Hematopoietic multipotent progenitor cell (in vitro differentiated cells): ENCODE measurements around the gene SLC49A4. TPM values are rescaled to one million over a fixed set of nuclear protein-coding genes. Genes with fewer than 3 reads are reported as not detected.
A peak's percentile ranks its signal among the peaks of the same experiment; 100 is the strongest.

ENCODE experiments used
- DNase-seq, 3 donors: peaks; one replicate each; pipeline ENCODE4 v3.0.0-alpha.2; 2011 to 2015; ENCODE audit warnings: low read depth in 2 of 3, low spot score in 2 of 3
- total RNA-seq: library from RNA; depleted of rRNA; stranded (reverse); fragments of >200 nt; gene quantifications from one replicate; pipeline ENCODE4 v1.2.3, GENCODE V29; 2012

SLC49A4 gene
- total RNA-seq, 1 donor = 7.0 TPM

DNA sequence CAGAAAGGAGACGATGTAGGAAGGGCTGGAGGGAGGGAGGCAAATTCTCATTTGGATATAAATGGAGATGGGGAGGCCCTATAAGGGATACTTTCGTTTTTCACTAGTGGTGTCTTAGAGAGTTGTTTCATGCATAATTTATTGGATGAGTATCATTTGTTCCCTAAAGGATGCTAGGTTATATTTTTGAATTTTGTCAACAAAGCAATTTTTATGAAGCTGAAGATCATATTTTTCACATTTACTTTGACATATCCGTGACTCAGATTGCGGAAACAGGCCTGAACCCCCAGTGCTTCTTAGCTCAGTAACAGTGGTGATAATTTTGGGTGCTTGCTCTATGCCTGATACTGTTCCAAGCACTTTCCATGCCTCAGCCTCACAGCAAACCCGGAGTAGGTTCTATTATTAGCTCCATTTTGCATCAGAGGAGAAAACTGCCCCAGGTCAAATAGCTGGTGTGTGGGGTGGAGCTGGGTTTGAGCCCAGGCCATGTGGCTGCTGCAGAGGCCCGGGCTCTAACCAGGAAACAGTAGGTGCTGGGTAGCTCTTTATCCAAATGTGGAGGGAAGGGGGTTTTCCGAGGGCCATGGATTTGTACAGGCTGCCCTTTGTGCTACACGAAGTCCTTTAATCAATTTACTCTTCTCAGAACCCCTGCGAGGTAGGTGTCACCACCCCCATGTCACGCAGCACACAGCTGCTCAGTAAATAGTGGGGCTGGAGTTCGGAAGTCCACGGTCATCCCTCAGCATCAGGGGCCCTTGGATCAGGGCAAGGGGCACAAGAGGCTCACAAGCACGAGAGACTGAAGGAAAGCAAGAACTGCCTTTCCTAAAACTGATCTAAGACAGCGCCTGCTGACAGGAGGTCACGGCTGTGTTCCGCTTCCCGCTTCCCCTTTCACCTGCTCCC is 99.1 kb downstream of the SLC49A4 start:
- no peak for DNase-seq

DNA sequence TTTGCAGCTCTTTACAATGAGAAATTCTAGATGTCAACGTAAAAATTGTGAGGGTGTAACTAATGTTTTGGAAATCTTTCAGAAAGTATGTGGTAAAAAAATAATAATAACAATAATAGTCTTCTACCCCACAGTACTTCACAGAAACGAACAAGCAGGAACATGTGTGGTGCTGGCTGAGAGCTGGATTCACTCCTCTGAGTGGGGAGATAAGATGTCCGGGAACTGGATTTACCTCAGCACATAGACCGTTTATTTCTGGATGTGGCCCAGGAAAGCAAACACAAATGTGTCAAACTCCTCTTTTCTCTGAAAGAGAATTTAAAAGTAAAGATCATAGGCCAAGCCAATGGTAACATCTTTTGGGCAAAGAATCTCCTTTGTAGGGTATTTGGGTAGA is 103.4 kb downstream of the SLC49A4 start:
- DNase-seq = no peak

DNA sequence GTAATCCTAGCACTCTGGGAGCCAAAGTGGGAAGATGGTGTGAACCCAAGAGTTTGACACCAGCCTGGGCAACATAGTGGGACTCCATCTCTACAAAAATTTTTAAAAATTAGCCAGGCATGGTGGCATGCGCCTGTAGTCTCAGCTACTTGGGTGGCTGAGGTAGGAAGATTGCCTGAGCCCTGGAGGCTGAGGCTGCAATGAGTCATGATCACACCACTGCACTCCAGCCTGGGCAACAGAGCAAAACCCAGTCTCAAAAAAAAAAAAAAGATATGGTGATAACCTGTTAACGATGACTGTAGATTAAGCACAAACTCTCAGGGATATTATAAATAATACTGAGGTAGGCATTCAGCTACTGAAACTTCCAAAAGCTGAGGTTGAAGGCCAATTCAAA is 107.5 kb downstream of the SLC49A4 start:
- DNase-seq = no peak

DNA sequence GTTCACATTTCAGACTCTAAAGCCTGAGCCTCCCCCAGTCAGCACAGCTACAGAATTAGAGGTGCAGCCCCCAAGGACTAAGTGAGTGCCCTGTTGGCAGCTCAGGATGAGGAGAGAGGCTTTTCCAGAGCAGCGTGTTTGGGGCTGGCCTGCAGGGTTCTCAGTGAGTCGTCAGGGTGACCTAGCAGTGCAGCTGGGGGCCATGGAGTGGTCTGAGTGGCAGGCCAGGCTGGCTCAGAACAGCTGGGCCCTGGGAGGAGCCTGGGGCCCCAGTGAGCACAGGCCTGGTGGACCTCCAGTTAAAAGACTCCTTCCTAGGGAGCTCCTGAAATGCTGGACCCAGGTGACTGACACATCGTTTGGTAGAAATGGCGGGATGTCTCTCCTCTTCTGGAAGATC is 108.3 kb downstream of the SLC49A4 start:
- DNase-seq = no peak

DNA sequence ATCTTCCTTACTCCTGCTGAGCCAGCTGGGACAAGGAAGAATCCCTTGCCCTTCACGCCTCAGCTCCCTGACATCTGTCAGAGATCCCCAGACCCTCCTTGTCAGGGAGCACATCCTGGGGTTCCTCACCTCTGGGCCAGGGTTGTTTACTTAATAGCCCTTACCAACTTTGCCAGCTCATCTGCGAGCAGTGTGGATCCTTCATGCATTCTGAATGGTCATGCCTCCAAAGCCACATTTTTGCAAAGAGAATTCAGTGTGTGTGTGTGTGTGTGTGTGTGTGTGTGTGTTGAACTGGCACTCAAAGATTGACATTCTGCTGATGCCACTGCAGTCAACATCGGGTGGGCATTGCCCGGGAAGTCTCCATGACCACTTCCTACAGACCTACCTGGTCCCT is 112.6 kb downstream of the SLC49A4 start:
- no peak for DNase-seq

DNA sequence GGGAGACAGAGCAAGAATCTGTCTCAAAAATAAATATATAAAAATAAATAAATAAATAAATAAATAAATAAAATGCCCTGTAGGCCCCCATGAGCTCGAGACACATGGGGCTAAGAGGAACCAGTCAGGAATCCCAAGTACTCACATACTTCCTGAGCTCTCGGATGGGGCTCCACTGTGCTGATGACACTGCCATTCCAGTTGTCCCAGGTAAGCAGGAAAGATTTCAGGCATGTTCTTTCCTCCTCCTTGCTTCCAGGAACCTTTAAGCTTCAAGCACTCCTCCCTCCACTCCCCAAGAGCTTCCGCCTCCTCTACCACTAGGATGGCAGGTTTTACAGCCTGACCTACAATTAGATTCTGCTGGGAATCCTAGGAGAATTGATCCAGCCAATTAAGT is 113.4 kb downstream of the SLC49A4 start:
- no peak for DNase-seq

DNA sequence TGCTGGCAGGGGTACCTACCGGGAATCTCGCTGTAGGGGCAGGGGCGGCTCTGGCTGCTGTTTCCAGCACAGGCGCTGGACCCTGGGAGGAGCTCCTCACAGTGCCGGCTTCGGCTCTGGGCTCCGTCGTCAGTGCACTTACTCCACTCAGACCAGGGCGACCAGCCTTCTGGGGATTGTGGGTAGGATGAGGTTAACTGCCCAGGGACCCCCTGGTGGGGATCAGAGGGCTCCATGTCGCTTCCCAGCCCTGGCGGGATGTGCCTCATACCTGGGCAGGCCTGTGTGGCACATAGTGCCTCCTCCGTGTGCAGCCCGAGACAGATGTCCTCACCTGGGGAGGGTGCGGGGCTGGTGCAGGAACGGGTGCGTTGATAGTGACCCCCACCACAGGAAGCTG is 117.0 kb downstream of the SLC49A4 start:
- no peak for DNase-seq

DNA sequence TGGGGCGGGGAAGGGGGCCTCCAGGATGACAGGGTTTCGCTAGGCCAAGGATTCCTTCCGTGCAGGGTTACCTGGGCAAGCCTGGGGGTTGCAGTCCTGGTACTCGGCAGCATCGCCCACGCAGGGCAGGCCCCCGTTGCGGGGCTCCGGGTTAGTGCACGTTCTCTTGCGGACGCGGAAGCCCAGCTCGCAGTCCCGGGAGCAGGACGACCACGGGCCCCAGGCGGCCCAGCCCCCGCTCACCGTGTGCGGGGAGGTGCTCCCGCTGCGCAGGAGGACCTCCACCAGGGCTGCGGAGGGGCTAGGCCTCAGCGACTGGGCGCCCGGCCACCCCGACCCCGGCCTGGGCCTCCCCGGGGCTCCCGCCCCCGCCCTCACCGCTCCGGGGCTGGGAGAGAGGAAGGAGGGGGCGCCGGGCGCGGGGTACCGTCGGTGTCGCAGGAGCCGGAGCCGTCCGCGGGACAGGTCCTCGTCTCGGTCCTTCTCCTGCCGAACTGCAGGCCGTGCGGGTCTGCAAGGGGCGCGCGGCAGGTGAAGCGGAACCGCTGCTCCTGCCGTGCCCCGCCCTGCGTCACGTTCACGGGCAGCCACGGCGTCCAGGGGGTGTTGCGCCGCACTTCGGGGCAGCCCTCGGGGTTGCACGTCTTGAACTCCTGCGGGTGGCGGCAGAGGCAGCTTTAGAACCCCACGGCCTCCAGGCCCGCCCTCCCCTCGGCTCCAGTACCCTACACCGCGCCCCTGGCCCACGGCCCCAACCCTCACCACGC is 118.1 kb downstream of the SLC49A4 start:
- DNase-seq = no peak

DNA sequence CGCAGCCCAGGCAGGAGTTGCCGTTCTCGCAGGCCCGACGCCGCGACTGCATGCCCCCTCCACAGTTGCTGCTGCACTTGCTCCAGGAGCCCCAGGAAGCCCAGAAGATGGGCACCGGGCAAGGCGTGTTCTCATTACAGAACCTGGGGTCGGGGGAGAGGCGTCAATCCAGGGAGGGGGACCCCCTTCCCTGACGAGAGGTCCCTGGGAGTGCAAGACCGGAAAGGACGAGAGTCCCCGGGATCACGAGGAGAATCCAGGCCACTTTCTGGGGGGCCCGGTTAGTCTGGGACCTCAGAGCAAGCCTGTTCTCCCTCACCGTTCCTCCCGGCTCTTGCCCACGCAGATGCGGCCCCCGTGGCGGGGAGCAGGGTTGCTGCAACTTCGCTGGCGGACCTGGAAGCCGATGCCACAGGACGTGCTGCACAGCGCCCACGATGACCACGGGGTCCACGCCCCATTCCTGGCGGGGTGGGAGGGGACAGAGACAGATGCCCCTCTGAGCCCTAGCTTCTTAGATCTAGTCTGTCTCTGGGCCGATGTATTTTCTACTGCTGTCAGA is 118.8 kb downstream of the SLC49A4 start:
- DNase-seq = no peak

DNA sequence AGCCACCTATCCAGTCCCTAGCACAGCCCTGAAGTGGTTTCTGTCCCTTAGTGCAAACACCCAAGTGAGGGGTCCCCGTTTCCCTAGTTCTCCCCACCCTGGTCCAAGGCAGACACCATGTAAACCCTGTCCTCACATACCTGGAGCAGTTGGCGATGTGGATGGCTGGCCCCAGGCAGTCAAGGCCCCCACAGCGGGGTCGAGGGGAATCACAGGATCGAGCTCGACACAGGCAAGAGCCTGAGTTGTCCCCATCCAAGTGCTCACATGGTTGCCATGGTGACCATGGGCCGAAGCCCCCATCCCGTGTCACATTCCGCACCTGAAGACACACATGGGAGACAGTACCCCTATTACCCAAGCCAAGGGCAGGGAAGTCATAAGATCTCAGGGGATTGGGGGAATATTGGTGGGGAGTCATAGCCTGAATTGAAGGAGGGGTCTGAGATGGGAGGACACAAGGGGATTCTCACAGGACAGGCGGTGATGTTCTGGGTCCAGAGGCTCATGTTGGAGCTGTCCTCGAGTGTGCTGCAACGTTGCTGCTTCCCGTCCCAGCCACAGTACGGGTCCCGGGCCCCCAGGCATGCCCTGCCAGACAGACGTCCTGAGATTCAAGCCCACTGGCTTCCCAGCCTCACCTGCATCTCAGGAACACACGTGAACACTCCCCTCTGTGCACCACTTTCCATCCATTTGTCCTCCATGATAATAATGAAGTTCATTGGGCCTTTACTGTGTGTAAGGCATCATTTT is 120.6 kb downstream of the SLC49A4 start:
- no peak for DNase-seq

DNA sequence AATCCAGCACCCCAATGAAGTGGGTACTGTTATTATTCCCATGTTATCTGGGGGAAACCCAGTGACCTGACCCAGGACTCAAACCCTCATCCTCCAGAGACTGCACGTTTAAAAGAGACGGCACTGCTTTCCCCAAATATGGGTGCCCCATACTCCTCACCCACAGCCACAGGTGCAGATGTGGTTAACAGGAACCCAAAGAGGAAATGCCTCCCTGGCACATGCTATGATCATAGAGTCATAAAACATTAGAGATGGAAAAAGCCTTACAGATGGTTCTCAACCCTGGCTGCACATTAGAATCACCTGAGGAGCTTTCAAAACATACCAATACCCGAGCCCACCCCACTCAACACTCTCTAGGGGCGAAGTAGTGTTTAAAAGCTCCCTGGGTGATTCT is 121.2 kb downstream of the SLC49A4 start:
- DNase-seq = peak in 1 of 3 donors; percentile 23

DNA sequence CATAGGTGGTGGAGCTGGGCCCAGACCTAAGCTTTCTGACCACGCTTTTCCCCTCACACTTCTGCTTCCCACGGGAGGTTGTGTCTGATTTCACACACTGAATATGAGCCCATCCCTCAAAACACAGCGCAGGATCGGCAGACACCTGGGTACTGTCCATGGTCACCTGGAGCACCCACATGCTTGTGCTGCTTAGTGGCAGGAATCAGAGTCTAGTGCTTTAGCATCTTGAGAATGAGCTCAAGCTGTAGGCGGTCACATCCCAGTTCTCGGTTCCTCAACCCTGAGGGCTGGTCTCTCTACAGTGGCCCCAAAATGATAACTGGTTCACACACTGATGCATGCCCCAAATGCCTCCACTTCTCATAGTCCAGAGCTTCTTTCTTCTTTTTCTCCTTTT is 121.7 kb downstream of the SLC49A4 start:
- no peak for DNase-seq

DNA sequence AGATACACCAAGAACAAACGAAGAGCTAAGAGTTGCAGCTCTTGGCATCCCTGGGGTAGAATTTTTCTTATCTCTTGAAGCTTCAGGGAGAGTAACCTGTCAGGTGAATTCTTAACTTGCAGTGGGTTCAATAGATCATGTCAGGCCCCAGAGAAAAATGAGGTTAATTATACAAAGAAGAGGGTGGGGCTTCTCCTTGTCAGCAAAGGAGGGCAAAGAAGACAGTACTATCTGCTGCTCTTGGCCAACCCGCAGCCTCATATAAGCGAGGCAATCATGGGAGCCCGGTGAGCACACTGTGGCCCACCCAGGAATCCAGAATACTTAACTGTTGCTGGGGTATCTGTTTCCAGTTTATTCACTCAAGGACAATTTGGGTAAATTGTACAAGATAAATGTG is 122.5 kb downstream of the SLC49A4 start:
- DNase-seq = no peak

DNA sequence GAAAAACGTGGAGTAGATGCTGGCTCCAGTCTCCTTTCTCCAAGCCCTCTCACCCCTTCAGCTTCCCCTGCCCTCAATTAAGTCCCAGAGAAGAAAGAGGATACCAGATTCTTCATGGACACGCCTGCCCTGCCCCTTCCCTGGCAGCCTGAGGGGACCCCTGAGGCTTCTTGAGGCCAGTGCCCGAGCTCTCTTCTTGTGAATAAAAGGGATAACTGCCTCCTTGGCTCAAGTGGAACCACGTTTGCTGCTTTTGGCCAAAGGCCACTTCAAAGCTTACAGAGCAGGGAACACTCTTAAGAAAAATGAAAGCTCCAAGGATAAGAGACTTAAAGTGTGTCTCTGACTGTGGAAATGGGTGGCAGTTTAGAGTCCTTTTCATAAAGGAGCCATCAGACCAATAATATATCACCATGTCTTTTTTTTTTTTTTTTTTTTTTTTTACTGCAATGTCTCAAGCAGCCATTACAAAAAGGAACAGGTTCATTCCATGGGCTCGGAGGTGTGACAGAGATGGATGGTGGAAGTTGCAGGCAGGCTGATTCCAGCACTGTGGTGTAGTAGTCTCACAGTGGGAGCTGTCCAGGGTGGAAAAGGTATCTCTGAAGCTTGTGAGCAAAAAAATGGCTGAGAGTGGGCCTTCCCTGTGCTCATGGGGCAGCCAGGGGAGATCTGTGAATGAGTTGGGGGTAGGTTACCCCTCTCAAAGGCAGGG is 123.9 kb downstream of the SLC49A4 start:
- DNase-seq = peak in 1 of 3 donors; percentile 11

DNA sequence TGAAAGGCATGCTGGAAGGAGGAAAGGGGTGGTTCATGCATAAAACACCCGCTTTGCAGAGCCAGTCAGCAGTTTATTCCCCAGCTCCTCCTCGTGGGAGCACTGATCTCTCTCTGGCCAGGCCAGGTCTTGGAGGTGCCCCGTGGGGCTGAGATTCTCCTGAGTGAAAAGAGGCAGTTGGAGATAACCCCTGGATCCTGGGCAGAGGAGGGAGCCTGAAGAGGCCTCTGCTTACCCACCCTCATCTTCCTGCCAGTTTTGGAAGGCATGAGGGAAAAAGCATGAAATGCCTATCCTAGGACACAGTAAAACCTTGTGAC is 124.4 kb downstream of the SLC49A4 start:
- DNase-seq = no peak

DNA sequence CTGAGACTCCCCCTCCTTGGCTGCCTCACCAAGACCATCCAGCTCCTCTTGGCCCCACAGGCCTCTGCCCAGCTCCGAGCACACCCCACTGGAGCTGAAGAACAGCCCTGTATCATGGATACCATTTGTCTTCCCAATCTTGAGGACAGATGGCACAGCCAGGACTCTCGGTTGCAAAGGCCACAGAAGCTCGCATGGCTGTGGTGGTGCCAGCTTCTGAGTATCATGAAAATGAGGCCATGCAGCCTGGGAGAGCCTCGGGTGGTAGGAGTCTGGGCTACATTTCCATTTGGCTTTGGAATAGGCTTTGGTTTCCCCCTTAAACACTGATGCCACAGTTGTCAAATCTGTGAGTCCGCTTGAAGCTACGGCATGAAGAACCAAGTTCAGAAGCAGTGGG is 126.1 kb downstream of the SLC49A4 start:
- DNase-seq = no peak

DNA sequence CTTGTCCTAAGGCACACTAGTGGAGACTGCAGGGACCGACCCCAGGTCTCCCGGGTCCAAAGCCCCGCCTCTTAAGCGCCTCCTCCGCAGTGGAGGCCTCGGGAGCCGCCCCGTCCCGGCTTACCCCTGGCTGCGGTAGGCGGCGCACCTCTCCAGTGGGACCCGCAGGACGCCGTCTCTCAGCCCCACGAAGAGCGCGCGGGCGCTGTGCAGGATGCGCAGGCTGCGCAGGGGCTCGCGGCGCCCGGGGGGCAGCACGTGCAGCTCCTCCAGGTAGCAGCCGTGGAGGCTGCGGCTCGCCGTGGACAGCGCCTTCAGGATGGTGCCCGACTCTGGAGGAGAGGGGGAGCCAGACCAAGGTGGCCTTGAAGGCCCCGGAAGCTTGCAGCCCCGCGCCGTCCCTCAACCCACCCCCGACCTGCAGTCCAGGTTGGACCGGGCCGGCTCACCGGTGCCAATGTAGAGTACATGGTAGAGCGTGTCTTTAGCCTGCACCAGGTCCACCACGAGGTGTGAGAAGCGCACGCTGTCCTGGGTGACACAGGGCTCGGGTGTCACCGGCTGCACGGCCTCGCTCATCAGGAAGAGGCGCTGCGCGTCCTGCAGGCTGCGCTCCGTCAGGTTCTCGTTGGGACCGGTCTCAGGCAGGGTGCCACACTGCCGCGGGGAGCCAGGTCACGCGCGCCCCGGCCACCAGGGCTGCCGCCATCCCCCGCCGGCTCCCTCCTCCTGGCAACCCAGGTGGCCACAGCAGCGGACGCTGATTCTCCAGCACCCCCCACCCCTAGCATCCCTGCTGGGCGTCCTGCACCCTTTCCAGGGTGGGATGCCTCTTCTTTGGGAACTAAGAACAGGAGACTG is 127.2 kb downstream of the SLC49A4 start:
- peak in 2 of 3 donors; percentile 59 to 64 for DNase-seq

DNA sequence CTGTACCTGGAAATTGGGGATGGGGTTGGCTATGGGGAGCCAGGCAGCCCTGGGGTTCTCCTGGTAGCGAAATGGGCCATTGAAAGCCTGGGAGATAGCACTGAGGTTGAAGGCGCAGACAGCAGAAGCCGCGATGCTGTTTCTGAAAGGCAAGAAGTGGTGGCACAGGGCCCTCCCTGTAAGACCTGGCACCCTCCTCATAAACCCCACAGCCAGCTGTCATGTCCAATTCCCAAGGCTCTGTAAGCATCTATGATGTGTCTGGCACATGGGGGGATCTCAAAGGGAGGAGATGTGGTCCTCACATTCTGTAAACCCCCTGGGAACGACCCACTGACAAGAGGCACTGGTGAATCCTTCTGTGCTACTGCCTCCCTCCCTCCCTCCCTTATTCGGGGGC is 128.7 kb downstream of the SLC49A4 start:
- no peak for DNase-seq

DNA sequence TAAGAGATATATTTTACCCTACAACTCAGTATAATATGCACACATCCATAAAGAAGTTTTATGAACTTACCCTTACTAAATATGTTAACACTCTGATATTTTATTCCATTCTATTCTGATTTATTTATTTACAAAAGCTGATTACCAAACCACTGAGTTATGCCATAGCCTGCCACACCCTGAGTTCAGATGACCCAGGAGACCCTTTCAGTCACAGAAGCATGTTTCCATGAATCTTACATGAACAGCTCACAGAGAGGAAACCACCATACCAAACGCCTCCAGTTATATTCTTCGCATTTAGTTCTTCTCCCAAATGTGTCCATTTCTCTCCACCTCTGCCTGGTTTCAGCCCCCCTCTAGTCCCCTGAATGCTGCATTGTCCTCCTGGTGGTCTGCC is 129.2 kb downstream of the SLC49A4 start:
- DNase-seq = no peak

DNA sequence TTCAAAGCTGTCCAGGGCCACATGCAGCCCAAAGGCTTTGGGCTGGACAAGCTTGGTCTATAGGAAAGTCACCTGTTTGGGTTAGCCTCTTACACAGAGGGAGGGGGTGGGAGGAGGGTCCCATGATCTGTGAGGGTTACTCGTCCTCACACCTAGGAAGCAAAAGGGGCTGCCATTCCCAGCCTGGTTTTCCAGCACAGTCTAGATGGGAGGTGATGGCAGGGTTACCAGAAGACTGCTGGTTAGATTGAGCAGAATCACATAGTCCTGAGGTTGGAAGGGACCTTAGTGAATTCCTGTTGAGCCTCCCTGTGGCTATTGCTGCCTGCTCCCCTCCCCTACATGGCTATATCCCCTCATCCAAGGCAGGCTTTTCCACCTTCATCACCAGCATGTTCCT is 130.9 kb downstream of the SLC49A4 start:
- DNase-seq = no peak
